Stimulated activated CD4-positive, alpha-beta T cell treated with anti-CD3 and anti-CD28 coated beads, Interleukin-1b, Interleukin-23, amount 100 ng/mL, for 1 hour (primary cell): ENCODE results near the gene NR1D1.

Source experiments
- DNase-seq, 2 donors: peaks; one replicate each; pipeline ENCODE4 v3.0.0-alpha.2; 2020; ENCODE audit warnings: low read depth in 2 of 2

Gene NR1D1

DNA sequence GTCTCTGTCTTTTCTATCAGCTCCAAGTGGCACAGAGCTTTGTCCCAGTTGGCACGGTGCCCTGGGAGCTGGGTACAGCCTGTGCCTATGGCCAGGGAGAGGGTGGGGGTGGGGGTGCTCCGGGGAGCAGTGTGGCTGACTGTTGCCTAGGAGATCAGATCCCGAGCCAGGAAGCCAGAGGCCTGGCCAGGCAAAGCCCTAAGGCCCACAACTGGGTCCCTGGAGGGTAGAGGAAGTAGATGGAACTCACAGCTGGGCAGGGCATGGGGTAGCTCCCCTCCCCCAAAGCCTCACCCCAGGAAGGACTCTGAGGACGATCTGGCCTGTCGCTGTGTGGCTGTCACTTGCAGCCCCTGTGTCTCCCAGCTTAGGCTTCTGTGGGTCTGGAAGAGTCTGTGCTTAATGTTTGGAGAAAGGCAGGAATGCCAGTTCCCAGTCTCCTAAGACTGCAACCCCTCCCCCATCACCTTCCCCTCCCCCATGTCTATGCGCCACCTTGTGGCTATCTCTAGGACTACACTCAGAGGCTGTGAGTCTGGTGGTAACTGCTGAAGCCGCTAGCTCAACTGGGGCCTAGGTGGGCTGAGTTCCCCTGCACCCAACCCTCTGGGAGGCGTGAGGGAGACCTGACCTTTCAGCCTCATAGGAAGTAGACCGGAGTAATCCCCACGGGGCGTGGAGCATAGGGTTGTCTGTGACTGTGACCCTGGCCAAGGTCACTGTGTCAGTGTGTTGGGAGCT, 25.0 kb downstream of the NR1D1 start:
- peak; percentile 47 to 64 for DNase-seq

DNA sequence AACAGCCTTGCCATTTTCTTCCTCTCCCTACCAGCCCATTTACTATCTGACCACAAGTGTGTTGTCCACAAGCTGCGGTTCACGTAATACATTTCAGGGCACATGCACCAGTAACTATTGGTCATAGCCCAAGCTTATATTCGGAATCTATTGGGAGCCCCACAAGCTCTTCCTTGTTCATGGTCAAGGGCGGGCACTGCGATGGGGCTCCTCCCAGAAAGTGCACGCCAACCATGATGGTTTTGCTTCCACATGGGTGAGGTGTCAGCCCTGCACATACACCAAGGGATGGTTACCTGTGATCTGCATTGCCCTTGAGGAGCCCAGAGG, 25.6 kb downstream of the NR1D1 start:
- no peak for DNase-seq

DNA sequence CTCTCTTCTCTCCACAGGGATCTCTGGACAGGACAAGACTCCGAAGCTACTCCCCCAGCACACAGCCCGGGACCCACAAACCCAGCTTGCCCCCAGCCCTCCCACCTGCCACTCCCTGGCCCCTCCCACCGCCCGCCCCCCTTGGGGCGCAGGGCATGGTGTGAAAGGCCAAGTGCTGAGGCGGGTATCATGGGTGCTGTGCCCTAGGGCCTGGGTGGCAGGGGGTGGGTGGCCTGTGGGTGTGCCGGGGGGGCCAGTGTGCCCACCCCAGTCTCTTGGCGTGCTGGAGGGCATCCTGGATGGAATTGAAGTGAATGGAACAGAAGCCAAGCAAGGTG, 26.2 kb downstream of the NR1D1 start:
- DNase-seq: no peak

DNA sequence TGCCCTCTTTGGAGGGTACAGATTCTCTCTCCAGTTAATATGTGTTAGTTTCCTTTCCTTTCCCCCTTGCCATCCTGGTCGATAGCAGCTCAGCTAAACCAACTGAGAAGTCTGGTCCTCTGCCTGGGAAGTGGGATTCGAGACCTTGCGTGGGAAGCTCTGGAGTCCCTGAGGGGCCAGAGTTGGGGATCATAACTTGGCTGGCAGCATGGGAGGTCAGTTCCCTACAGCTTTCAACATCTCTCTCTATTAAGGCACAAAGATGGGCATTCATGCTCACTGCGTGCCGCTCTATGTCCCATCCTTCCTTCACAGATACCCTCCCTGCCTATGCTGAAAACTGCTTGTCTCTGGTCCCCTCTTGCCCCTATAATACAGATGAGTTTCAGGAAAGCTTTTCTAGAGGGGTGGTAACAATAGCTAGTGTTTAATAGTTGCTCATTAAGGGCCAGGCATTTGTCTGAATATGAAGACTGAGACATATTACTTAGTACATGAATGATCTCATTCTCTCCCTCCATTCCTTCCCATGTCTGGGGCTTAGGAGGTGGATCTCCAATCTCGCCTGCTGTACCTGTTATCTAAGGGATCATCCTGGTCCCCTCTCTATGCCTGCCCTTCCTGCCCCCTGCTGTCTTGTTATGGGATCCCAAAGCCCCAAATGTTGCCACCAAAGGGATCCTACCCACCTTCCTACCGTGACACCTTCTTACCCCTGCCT, 26.8 kb downstream of the NR1D1 start:
- DNase-seq: no peak

DNA sequence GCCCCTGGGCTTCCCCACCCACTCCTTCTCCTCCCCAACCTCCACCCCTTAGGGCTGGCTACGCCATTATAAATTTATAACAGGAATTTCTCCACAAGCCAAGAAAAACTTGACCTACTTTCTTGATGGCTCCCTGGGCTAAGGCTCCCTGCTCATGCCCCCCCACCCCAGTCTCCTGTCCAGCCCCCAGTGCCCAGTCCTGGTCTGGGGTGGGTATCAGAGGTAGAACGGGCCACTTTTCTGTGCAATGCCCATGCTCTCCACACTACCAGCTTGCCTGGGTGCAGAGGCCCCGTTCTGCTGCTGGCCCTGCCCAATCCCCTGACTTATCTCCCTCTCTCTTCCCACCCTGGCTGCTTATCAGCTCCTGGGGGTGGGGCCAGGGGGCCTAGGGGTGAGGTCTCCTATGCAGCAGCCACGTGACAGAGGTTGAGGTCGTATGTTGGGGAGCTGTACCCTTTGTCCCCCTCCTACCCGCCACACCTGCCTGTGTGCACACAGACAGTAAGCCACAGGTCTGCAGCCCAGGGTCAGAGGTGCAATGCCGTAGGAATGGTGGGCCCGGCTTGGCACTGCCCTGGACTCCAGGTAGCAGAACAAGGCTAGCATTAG, 27.5 kb downstream of the NR1D1 start:
- DNase-seq: no peak

DNA sequence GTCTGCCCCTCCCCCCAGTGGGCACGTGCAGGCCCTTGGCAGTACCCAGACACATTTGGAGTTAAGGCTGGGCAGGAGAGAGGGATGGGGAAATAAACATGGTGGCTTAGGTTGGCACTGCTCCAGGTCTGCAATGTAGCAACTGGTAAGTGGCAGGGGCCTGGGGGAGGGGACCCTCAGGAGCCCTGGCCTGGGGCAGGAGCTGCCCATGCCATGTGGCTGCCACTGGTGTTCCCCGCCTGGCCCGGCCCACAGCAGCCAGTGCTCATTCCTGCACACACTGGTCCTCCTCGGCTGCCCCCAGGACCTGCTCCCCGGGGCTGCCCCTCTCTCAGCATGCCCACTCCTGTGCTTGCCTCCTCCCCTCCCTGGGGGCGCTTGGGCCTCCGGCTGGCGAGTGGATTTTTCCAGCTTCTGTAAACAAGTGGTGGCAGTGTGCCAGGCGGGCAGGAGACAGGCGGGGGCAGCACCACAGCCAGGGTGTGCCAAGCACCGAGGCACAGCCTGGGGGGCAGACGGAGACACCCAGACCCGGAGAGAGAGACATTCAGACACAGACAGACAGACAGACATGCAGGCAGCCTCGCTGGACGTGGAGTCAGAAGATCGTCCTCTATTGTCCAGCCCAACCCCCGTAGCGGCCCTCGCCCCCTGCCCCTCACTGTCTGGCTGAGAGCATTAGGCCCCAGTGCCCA, 28.2 kb downstream of the NR1D1 start:
- DNase-seq: no peak

DNA sequence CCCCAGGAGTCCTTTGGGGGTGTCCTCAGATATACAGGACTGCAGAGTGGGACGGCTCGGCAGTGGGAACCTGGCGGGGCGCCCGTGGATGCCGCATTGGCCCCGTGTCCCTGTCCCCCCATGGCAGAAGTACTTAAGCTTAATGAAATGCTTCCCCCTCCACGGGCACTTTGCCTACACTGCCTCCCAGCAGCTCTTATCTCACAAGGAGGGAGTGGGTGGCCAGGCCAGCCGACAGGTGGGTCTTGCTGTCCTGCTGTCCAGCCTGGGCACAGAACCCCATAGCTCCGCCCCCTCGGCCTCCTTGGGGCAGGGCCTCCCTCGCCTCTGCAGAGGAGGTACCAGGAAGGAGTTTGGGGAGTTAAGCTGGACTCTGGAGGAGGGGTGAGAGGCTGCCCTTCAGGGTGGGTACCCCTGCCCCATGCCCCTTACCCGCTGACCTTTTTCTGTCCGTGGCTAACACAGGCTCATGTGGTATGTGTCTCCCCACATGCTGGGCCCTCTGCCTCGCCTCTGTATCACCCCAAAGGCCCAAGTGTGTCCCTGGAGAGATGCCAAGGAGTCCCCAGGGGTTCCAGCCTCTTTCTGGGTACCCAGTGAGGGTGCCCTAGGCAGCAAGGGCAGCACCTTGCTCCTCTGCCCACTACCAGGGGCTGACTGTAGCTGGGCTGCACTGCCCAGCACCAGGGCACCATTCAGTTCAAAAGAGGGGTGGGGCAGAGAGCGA, 28.9 kb downstream of the NR1D1 start:
- no peak for DNase-seq

DNA sequence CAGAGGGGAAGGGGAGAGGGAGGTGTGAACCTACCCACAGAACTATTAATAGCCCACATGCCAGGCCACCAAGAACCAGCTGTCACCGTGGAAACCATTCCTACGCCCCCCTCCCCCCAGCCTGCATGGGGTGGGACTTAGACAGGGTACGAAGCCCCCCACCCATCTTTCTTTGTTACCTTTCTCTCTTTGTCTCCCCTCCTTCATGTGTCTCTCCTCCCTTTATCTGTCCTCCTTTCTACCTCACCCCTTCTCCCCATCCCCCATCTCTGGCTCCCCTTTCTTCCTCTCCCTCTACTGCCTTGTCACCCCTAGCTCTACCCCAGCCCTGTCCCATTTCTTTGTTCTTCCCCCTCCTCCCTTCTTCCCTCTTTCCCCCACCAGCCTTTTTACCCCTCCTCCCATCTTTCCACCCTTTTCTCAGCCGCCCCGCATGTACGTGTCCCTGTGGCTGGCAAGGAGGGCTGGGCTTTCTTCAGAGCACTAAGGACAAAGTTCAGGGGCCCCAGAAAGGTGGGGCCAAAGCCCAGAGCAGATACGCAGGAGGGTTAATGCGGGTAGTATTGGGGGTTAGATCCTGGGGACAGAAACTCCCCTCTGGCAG, 29.6 kb downstream of the NR1D1 start:
- DNase-seq: no peak

DNA sequence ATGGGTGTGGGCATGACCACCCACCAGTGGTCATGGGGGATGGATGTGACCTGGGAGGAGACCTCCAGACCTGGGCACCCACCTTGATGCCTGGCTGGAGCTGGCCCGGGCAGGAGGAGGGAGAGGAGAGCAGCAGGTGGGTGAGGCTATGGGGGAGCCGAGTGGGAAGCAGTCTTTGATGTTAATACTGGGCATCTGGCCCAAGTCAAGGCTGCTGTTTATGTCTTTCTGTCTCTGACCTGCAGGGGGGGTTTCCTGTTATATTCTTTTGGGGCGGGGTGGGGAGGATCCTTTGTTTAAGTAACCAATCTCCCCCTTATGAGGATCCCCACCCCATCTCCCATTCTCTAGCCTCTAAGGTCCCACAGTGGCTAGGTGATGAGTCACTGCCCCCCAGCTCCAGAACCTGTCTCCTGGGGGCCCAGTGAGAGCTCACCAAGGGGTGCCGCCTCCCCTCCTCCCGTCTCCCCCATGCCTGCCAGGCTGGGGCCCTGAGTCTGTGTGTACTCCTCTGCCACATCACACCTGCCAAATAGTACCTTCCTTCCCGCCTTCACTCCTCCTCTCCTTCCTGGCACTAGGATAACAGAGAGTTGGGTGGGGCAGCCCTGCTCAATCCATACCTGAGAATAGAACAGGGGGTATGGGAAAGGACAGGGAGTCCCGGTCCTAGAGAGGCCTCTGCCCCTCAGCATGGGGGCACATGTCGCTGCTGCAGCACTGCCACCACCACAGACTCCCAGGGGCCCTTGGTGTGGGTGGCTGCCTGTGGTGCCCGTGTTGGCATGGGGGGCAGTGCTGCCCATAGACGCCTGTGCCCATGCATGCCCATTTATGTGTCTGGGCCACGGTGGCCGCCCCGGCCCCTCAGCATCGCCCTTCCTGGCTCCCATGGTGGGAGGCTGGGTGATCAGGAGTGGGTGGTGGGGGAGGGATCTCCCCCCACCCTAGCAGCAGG, 30.4 kb downstream of the NR1D1 start:
- DNase-seq: no peak

DNA sequence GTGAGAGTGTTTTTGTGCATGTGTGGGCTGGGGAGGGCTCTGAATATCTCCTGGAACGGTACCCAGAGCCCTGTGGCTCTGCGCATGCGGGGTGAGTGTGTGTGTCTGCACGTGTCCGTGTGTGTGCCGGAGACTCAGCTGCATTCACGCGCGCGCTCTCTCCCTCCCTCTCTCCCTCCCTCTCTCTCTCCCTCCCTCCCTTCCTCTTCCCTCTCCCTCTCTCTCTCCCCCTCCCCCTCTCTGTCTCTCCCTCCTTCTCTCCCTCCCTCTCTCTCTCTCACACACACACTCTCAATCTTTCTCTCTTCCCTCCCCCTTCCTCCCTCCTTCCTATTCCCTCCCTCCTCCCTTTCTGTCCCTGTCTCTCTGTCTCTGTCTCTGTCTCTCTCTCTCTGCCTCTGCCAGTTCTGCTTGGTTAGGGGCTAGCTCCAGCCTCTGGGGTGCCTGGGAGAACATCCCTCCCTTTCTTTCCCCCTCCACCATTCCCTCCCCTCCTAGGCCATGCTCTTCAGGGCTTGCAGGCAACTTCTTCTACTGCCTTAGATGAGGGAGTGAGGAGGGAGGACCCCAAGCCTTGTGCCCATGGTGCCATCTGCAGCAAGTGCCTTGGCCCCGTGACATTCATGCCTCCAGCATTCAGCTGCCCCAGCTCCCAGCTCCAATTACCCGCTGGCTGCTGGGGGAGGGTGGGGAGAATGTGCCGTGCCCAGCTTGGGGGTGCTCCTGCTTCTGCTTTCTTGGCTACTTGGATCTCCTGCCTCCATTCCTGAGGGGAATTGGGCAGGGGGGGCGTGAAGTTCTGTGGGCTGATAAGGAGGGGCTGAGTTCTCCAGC, 31.3 kb downstream of the NR1D1 start:
- peak; percentile 50 to 69 for DNase-seq

DNA sequence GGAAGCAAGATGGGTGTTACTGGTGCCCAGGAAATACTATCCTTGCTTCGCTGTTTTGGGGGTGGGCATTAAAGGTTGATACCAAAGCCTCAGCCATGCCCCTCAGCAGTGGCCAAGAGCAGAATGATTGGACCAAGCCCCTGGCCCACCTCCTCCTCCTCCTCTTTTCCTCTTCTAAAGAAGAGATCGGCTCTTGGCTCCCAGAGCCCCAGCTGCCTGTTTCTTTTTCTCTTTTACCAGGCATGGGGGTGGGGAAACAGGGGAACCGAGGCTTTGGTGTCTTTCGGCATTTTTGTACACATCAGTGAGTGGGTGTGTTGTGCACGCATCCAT, 31.8 kb downstream of the NR1D1 start:
- no peak for DNase-seq

DNA sequence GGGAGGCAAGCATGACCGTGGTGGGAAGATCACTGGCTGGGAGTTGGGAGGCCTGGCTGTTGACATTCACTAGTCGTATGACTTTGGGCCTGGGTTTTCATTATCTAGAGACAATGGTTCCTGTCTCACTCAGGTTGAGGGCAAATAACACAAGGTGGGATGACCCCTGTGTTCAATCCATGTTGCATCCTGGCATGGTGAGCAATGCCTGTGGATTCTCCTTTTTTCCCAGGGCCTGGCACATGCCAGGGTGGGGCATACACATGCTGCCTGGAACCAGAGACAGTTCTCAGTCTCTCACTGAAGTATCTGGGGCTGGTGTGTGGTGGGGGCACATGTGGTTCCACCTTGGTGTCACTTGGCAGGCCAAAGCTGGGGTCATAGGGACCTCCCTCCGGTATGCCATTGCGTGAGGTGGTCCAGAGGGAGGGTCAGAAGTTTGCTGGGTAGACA, 32.2 kb downstream of the NR1D1 start:
- no peak for DNase-seq

DNA sequence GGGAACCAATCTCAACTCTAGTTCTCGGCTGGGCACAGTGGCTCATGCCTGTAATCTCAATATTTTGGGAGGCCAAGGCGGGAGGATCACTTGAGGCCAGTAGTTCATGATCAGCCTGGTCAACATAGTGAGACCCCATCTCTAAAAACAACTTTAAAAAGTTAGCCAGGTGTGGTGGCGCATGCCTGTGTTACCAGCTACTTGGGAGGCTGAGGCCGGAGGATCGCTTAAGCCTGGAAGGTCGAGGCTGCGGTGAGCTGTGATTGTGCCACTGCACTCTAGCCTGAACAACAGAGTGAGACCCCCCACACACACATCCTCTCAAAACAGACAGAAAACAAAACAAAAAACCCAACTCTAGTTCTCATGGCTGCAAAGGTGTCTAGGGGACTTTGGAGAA, 32.7 kb downstream of the NR1D1 start:
- DNase-seq: no peak

DNA sequence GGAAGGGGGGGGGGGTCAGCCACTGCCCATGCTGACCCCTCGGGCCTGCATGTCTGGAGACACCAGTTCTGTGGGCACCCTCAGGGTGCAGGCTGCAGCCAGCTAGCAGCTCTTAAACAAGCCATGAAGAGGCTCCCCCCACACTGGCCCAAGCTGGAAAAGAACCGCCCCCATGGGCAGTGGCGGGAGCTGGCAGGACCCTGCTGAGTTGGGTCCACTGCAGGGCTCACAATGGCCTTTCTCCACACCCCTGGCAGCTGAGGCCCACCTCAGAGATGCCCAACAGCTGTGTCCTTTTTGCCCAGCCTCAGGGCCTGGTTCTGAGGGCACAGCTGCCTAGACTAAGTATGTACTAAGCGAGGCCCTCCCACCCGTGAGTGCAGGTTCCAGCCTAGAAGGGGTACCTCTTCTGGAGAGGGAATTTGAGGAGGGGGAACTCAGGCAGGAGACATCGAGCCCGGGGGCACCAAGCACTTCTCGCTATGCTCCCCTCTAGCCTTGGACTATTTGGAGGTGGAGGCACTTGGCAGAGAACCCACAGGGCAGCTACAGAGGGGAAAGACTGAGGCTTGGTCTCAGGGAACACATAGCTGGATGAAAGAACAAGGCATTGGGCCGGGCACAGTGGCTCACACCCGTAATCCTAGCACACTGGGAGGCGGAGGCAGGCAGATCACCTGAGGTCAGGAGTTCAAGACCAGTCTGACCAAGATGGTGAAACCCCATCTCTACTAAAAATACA, 34.4 kb downstream of the NR1D1 start:
- no peak for DNase-seq

DNA sequence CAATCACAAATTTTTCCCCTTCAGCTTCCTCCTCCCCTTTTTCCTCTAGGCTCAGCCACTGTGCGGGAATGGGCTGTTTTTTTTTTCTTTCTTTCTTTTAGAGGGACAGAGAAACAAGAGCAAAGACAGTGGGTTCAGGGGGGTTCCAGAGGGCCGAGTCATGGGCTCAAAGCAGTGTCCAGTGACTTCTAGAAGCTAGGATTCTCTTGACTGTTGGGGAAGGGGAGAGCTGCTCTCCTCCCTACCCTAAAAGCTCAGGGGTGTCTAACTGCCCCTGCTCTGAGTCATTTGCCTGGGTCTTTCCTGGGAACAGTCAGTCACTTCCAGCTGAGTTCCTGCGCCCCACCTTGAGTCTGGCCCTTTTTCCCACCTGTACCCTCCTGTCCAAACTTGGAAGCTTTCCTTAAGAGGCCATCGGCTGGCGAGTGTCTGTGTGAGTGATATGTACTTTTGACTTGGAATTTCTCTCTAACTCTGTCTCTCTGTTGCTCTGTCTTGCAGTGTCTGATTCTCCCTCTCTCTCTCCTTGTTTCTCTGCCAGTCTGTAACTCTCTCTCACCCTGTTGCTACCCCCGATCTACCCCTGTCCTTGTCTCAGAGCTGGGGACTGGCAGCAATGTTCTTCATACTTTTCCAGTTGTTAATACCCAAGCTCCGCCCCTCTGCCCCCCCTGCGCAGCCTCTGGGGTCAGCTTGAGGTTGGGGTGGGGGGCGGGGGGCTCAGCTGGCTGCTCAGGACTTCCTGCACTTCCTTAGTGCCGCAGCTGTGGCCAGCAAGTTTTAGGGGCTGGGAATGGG, 35.2 kb downstream of the NR1D1 start:
- DNase-seq: no peak

DNA sequence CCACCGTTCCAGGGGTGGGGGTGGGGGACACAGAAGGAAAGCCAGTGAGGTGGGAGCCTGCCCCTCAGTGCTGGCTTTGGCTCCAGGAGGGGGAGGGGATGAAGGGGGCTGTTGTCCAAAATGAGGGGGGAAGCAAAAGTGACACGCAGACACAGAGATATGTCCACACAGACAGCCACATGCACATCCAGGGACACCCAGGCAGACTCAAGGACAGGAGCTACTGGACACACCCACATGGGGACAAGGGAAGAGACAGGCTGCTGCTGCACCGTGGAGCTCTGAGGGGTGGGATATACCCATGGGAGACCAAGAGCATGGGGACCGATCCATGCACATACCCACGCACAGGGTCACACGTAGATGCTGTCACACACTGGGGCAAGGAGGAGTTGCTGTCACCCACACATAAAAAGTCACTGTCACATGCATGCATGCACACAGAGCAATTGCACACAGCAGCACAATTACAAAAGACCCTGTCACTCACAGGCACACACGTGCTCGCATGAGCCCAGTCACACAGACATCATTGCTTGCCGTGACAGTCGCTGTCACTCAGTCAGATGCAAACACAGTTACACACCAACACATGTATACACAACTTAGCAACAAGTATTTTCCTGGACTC, 36.4 kb downstream of the NR1D1 start:
- no peak for DNase-seq

DNA sequence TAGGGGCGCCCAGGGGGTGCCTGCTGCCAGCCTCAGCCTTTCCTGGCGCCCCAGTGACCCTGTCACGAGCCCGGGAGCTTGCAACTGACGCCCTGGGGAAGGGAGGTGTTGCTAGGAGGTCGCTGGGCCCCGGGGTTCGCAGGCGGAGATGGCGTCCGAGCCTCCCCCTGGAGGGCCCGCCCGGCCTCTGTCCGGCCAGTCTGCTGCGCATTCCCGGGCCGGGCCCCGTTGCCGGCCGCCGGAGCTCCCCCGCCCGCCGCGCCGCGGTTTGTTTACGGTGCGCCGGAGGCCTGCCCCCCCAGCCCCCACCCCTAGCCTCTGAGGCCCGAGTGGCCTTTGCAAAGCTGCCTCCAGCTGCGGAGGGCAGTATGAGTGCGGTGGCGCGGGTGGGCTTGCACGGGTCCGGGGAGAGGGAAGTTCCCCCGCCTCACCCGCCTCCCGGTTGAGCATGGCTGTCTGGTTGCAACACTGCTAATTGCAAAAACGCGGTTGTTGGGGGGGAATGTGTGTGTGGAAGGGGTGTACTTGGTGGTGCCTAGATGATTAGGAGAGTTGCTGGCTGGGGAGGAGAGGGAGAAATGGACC, 37.1 kb downstream of the NR1D1 start:
- no peak for DNase-seq
